ENCODE measurements around the gene PARN. TPM values are rescaled to one million over a fixed set of nuclear protein-coding genes. Genes with fewer than 3 reads are reported as not detected.
A peak's percentile ranks its signal among the peaks of the same experiment; 100 is the strongest.
"Not testable (repeated sequence)": the region's sequence is repeated elsewhere in the genome, so short reads cannot be mapped to it uniquely, and the experiment has no call there.

The PARN gene
- total RNA-seq, 2 donors from 2014 or later: 19.5 to 26.0 TPM

GRCh38 chr16:14415291-14415690 is 214.8 kb downstream of the PARN start:
- Histone ChIP-seq H3K27me3 (no peaks in the 10 kb centered on the region), H3K36me3 (no peaks in the 10 kb centered on the region), H3K9me3 (no peaks in the 10 kb centered on the region), H3K4me3 (no peak overlapping the region), H3K27ac (no peak overlapping the region), H3K4me1 (peaks cover 0 to 27% of the 10 kb centered on the region in 2 donors)
- no peak for TF ChIP-seq CTCF (IDR thresholded peaks at IDR 0.05)
- no peak for DNase-seq (ENCODE audit: low spot score)

GRCh38 chr16:14409563-14409962 is 220.5 kb downstream of the PARN start:
- no peaks in the 10 kb centered on the region for H3K27me3 ChIP-seq
- DNase-seq (ENCODE audit: low spot score): peak; percentile 79
- no peaks in the 10 kb centered on the region for H3K36me3 ChIP-seq
- H3K4me1 ChIP-seq: no peaks in the 10 kb centered on the region
- no peak for TF ChIP-seq CTCF (IDR thresholded peaks at IDR 0.05)
- no peaks in the 10 kb centered on the region for H3K9me3 ChIP-seq
- no peak overlapping the region for H3K27ac ChIP-seq
- no peak overlapping the region for H3K4me3 ChIP-seq

- Histone ChIP-seq H3K4me3 (no peak overlapping the region), H3K4me1 (no peaks in the 10 kb centered on the region), H3K36me3 (no peaks in the 10 kb centered on the region), H3K27me3 (no peaks in the 10 kb centered on the region), H3K27ac (no peak overlapping the region), H3K9me3 (no peaks in the 10 kb centered on the region)
- no peak for DNase-seq (ENCODE audit: low spot score)
- TF ChIP-seq CTCF (IDR thresholded peaks at IDR 0.05): no peak
Observed at GRCh38 chr16:14407786-14408399, 222.2 kb downstream of the PARN start.

- H3K27me3 ChIP-seq: no peaks in the 10 kb centered on the region
- DNase-seq (ENCODE audit: low spot score): no peak
- H3K4me1 ChIP-seq: no peaks in the 10 kb centered on the region
- no peaks in the 10 kb centered on the region for H3K9me3 ChIP-seq
- no peak overlapping the region for H3K4me3 ChIP-seq
- H3K27ac ChIP-seq: no peak overlapping the region
- no peaks in the 10 kb centered on the region for H3K36me3 ChIP-seq
- TF ChIP-seq CTCF (IDR thresholded peaks at IDR 0.05): no peak
Observed at GRCh38 chr16:14405611-14406537, 224.2 kb downstream of the PARN start.

GRCh38 chr16:14403001-14403389 is 227.1 kb downstream of the PARN start:
- H3K27me3 ChIP-seq; H3K9me3 ChIP-seq; H3K36me3 ChIP-seq; H3K4me3 ChIP-seq; DNase-seq (ENCODE audit: low spot score); H3K27ac ChIP-seq: not testable (repeated sequence)
- H3K4me1 ChIP-seq: peaks cover 0 to 15% of the 10 kb centered on the region in 2 donors

- H3K9me3 ChIP-seq; H3K27me3 ChIP-seq; DNase-seq (ENCODE audit: low spot score); H3K4me3 ChIP-seq; H3K27ac ChIP-seq; H3K36me3 ChIP-seq: not testable (repeated sequence)
- H3K4me1 ChIP-seq: peaks cover 0 to 15% of the 10 kb centered on the region in 2 donors
Observed at GRCh38 chr16:14402114-14403000, 227.7 kb downstream of the PARN start.

GRCh38 chr16:14401711-14402061 is 228.4 kb downstream of the PARN start:
- H3K4me3 ChIP-seq; DNase-seq (ENCODE audit: low spot score); H3K27ac ChIP-seq; H3K36me3 ChIP-seq; H3K9me3 ChIP-seq; H3K27me3 ChIP-seq: not testable (repeated sequence)
- H3K4me1 ChIP-seq: peaks cover 0 to 15% of the 10 kb centered on the region in 2 donors

- H3K36me3 ChIP-seq, H3K4me3 ChIP-seq: not testable (repeated sequence)
Observed at GRCh38 chr16:14400978-14401710, 228.9 kb downstream of the PARN start.

More at GRCh38 chr16:14400978-14401710, 228.9 kb downstream of the PARN start:
- not testable (repeated sequence) for DNase-seq (ENCODE audit: low spot score); H3K27me3 ChIP-seq; H3K9me3 ChIP-seq; H3K27ac ChIP-seq
- peaks cover 0 to 15% of the 10 kb centered on the region in 2 donors for H3K4me1 ChIP-seq
